Stimulated activated CD8-positive, alpha-beta memory T cell treated with anti-CD3 and anti-CD28 coated beads, Interleukin-4, amount 100 ng/mL, for 48 hours (primary cell): ENCODE results near the gene IDE.
A peak's percentile ranks its signal among the peaks of the same experiment; 100 is the strongest.

Source experiments
- DNase-seq: peaks from one replicate; pipeline ENCODE4 v3.0.0-alpha.2; 2020

IDE gene

DNA sequence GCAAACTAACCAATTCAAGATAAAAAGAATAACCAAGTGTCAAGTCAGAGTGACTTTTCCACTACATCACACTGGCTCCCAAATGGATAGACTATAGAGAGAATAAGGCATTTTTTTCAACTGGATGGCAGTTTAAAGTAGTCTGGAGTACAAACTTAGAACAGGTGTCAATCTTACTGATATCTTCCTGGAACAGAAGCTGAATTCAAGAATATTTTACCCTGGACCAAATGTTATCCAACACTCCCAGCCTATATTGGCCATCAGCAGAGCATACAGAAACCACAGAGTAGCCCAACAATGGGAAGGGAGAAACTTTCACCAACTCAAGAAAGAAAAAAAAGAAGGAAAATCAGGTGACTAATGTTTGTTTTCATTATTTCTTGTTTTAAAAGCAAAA is 11.5 kb downstream of the IDE start:
- no peak for DNase-seq

DNA sequence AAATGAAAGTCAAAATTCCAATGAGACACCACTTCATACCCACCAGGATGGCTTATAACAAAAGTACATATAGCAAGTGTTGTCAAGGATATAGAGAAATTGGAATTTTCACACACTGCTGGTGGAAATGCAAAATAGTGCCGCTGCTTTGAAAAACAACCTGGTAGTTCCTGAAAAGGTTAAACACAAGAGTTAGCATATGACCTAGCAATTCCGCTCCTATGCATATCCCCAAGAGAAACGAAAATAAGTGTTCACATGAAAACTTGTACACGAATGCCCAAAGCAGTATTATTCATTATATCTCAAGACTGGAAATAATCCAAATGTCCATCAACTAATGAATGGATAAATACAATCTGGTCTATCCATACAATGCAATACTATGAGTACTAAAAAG is 14.8 kb downstream of the IDE start:
- DNase-seq = no peak

DNA sequence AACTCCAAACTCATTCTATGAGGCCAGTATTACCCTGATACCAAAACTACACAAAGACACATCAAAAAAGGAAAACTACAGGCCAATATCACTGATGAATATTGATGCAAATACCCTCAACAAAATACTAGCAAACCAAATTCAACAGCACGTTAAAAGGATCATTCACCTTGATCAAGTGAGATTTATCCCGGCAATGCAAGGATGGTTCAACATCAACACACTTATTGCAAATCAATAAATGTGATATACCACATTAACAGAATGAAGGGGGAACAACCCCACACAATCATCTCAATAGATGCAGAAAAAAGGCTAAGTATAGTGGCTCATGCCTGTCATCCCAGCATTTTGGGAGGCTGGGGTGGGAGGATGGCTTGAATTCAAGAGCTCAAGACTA is 19.9 kb downstream of the IDE start:
- no peak for DNase-seq

DNA sequence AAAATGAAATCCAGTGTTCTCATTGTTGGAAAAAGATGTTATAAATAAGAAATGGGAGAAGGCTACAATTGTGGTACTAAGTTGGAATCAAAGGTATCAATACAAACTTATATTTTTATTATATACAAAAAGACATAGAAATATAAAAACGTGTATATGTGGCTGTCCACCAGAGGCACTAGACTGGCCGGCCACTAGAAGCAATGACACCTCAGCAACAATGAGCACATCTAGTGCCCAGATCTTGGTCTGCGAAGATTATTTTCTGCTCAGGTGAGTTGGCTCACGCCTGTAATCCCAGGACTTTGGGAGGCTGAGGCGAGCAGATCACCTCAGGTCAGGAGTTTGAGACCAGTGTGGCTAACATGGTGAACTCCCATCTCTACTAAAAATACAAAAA is 21.6 kb downstream of the IDE start:
- DNase-seq = no peak

DNA sequence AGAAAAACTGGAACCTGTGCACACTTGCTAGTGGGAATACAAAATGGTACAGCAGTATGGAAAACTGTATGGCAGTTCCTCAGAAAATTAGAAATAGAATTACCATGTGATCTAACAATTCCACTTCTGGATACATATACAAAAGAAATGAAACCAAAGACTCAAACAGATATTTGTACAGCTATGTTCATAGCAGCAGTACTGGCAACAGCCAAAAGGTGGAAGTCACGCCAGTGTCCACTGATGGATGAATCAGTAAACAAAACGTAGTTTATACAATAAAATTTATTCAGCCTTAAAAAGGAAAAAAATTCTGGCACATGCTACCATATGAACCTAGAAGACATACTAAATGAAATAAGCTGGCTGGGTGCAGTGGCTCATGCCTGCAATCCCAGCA is 23.0 kb downstream of the IDE start:
- no peak for DNase-seq

DNA sequence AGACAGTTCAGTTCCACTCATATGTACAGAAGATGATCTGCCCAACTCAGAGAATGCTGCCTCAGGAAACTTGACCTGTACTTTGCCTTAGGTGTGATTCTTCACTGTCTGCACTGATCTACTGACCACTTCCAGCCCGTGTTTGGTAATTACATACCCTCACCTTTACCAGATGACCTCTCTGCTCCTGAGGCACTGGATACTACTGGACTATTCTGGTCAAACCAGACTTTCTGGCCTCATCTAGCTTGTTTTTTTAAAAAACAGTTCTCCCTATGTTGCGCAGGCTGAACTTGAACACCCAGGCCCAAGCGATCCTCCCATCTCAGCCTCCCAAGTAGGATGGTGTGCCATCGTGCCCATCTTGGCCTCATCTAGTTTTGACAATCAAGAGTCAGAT is 26.2 kb downstream of the IDE start:
- no peak for DNase-seq

DNA sequence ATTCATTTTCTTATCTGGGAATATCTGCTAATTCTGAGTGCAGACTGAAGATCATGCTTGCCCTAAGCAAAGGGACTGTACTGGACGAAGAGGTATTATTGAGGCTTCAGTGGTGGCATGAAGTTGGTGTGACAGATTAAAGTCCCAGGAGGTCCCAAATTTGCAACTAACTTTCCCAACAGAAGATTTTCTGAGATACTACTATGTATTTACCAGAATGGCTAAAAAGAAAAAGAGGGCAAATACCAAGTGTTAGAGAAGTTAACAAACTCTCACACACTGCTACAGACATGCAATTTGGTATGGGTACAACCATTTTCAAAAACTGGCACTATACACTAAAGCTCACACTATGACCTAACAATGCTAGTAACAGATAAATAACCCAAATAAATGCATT is 28.3 kb downstream of the IDE start:
- DNase-seq = no peak

DNA sequence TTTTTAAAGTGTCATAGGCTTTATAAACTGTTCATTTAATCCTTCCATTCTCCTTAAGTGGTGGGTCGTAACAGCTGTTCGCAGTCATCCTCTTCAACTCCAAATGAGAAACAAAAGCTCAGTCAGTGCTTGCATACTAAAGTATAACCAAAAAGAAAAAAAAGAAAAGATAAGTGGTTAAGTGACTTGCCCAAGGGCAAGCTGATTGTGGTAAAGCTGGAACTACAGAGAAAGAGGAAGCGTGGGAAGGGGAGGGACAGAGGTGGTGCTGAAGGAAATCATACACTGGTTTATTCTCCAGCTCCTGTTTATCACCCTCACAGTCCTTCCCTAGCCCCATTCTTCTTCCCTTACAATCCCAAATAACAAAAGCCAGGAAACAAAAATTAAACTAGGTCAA is 29.6 kb downstream of the IDE start:
- no peak for DNase-seq

DNA sequence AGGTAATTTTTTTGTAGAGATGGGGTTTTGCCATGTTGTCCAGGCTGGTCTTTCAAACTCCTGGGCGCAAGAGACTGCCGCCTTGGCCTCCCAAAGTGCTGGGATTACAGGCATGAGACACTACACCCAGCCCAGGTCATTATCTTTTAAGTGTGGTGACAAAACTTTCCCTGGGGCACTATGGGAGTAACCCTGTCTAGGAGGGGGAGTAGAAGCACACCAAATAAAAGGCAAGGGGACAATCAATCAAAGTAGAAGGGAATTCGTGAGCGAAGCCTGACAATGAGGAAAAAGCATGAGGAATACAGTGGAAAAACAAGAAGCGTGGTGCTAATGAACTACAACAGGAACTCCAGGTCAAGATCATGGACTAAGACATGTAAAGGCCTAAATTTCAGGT is 31.4 kb downstream of the IDE start:
- no peak for DNase-seq

DNA sequence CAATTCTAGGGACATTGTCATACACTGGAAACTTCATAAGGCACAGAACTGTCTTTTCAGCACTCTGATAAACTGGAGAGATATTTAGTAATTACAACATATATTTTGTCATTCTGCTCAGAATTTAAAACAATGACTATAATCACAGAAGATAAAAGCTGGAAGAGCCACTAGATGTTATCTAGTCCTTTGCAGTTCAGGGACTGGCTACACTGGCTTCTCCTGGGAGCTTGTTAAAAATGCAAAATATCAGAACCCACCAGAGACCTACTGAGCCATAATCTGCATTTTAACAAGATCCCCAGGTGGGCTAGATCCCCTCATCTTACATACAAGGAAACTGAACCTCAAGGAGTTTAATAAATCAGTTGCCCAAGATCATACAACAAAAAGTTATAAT is 32.3 kb downstream of the IDE start:
- DNase-seq = no peak

DNA sequence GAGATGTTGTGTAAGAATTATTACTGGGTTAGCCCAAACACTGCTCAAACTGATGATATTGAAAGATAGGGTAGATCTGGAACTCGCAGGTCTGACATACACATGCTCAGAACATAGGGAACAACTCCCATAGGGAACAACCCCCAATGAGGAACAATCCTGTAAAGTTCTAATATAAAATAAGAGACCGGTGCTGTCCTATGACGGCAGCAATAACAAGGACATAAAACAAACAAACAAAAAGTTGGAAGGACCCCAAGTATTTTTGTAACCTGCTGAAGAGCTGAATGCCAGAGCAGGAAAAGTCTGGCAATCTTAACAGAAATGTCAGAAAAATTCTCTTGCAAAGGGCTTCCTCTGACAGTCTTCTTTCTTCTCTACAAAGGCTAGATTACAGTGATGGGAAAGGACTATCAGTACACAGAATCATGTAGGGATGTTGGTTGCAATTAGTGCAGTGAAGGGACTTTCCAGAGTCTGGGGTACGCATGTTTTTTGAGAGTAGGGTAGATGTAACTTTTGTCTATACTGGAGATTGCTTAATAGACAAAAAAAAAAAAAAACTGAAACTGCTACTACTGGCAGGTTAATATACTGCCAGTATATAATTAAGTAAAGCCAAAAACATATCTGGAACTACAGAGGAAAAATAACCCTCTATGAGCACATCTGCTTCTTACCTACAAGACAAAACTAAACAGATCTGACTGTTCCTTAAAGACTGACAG is 35.5 kb downstream of the IDE start:
- no peak for DNase-seq

DNA sequence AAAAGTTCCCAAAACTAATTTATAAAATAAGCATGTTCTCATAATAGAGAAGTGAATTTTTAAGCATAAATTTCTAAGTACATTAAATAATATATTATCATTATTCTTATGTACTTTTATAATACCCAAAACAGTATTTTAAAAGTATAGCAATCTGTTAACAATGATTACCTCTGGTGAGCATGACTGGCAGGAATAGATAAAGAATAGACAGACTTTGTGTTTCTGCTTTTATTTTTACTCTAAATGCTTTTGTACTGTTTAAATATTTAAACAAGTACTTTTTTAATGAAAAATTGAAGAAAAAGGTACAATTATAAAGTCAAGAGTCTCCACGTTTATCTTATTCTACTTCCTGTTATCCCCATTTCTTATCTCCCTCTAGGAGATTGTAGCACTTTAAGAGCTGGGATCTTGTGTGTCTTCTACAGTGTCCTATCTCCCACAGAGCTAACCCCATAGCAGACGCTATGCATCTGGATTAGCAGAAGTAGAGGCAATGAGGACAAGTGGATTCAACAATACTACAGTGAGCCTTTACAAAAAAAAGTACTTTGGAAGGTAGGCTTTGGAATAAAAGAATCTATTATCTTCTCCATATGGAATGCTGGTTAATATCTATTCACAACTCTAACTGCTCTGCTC is 42.9 kb downstream of the IDE start:
- DNase-seq = no peak

DNA sequence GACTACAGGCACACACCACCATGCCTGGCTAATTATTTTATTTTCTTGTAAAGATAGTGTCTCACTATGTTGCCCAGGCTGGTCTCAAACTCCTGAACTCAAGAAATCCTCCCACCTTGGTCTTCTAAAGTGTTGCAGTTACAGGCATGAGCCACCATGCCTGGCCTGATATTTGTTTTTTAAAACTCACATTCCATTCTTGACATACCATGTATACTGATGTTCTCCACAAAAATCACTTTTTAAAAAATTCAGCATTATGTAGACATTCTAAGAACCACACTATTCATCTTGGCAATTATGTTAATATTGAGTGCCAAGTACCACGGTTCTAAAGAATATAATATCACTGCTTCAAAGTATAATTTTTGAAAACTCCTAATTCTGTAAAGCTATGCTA is 43.5 kb downstream of the IDE start:
- no peak for DNase-seq

DNA sequence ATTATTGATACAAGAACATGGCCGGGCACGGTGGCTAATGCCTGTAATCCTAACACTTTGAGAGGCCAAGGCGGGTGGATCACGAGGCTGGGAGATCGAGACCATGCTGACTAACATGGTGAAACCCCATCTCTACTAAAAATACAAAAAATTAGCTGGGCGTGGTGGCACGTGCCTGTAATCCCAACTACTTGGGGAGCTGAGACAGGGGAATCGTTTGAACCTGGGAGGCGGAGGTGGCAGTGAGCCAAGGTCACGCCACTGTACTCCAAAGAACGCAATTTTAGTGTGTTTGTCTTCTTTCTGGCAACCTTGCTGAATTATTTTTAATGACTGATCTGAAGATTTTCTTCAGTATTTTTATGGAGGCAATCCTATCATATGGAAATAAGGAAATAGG is 46.2 kb downstream of the IDE start:
- no peak for DNase-seq

DNA sequence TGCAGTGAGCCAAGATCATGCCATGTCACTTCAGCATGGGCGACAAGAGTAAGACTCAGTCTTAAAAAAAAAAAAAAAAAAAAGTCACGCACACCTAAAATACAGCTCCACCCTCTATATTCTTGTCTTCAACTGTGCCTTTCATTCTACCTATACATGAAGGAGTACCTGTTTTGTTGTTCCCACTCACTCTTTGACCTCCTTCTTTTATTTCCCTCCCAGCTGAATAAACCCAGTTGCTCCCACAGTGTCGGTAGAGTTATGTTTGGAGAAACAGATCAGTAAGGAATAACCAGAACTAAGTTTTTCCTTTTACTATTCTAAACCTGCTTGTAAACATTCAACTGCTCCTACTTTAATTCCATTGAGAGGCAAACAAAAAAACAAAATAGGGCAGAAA is 50.3 kb downstream of the IDE start:
- DNase-seq = no peak

DNA sequence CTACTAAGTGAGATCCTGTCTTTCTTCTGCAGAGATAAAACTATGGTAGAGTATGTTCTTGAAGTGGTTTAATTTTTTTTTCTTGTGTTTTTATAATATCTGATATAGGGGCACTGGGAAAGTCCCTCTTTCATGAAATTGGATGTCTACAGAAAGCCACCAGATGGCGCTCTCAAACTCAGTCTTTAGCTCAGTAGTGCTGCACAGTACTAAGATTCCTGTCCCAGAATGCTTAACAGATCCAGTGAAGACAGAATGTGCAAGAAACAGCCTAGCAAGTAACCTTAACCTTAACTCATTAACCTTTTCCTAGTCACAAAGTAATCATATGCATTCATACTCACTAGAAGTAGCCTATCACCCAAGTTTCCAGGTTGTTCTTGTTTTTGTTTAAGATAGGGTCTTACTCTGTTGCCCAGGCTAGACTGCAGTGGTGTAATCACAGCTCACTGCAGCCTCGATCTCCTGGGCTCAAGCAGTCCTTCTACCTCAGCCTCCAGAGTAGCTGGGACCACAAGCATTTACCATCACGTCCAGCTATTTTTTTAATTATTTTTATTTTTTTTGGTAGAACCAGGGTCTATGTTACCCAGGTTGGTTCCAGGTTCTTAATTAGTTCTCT is 56.7 kb downstream of the IDE start:
- peak; percentile 73 for DNase-seq

DNA sequence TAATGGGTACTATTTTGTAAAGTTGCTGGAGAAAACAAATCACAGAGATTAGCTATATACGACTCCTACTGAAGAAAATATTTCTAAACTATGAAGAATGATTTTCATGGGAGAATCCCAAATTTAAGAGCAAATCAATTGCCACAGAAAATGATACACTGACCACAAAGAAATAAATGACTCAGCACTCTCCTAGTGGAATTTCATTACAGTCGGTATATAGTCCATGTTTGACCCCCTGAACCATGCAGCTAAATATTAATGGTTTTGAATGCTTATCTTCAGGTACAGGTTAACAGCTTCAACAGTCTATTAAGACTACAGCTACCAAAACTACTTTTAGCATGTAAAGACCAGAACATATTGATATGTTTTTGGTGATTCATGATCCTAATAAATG is 65.0 kb downstream of the IDE start:
- no peak for DNase-seq

DNA sequence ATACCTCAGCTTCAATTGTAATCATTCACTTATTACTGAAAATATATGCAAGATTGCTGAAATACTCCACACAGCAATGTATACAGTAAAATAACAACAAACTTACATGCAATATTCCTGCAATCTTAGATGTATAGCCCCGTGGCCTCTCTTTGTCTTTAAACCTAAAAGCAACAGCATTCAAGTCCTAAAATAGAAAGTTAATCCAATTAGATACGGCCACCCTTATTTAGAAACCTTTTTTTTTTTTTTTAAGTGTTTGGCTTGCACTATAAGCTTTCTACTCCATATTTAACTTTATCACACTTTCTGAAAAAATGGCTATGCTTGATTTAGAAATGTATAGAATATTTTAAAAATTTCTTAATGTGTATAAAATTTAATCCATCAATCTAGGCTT is 67.6 kb downstream of the IDE start:
- no peak for DNase-seq

DNA sequence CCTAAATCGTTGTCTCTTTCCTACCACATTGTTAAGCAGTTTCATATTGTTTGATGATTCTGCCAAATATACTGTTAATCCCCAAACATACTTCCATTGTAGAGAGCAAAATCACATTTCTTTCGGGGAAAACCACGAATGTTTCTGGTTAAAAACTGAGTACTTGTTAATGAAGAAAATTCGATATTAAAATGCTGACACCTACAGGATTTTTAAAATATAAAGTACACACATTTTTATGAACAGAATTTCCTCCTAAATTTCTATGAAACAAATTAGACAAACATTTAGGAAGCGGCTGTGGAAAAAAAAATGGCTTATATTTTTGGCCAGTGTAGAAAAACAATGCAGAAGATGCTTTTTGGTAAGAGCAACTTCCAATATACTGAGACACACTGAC is 68.8 kb downstream of the IDE start:
- no peak for DNase-seq

DNA sequence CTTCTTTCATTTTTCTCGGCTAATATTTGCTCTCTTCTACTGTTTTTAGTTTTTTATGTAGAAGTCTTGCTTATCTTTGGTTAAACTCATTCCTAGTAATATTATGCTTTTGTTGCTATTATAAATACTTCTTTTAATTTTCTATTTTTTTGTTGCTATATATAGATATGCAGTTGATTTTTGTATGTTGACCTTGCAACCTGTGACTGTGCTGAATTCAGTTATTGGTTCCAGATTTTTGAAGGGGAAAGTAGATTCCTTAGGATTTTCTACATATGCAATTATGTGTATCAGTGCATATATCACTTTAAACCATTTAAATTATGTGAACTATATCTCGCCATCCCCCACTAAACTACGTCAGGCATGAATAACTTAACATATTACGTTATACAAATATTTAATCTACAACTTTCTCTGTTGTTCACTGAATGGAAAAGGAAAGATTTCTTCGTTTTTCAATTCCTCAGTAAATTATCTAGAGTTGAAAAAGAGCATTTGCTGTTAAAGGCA is 71.5 kb downstream of the IDE start:
- no peak for DNase-seq

DNA sequence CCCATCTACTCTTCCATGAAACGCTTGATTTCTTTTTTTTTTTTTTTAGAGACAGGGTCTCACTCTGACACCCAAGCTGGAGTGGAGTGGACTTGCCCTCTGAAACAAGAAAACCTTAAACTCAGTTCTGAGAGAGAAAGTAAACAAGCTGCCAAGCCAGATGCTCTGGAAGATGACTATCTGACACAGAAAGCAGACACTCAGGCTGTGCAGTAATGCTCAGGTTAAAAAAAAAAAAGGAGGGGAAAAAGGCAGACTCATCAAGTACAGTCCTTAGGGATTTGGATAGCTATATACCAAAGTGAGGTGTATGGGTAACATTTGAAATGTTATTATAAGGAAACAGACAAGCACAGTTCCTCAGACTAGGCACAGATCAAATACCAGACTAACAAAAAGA is 80.5 kb downstream of the IDE start:
- no peak for DNase-seq

DNA sequence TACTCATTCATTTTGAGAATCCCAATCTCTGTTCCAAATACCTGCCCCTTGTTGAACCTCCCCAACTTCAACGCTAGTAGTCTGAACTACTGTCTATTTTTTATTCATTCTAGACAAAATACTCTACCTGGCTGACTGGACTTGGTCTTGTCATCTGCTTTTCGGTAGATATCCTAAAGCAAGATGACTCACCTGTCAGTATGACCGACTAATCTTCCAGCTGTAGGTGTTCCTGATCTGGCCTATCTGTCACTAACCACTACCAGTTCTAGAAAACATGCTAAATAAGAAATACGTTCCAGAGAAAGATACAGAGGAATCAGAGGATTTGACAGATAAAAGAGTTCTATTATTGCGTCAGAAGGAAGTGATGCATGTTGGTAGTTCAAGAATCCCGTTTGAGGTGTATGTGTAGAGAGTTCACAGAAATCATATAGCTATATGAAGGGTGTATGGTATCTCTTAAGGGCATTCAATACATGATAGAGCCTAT is 81.1 kb downstream of the IDE start:
- DNase-seq = no peak

DNA sequence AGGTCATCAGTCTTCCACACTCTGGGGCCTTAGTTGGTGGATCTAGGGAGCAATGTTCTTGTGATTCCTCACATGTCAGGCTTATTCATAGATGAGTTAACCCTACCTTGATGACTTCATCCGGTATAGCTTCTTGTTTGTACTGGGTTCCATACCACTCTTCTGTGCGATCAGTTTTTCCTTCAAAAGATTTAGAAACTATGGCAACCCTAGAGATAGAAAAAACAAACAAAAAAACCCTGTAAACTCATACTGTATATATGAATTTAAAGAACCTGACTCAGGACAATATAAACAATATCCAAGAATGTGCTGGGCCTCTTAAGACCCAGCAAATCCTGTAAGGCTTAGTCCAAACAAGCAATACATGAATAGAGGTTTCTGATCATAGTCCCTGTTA is 83.5 kb downstream of the IDE start:
- DNase-seq = no peak

DNA sequence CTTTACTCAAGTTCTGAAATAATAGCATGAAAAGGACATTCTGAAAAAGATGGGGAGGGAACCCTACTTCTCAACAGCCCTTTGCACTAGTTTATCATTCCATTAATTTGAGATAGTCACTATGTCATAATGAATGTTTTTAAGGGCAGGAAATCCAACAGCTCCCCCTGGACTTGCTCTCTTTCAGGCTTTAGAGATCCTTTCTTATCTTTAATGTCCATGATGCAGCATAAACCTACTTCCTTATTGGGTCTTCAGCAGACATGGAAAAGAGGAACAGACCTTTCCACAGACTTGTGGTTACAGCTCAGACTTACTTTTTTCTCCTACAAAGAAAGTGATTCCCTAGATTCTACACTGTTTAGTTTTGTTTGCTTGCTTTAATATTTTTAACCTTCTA is 87.3 kb downstream of the IDE start:
- no peak for DNase-seq
